CD4-positive, alpha-beta T cell (primary cell): ENCODE data around the gene TMEM132C. TPM values are rescaled to one million over a fixed set of nuclear protein-coding genes. Genes with fewer than 3 reads are reported as not detected.

Experiments
- ATAC-seq: fragments of 200-7000 bp; cut with Tn5 transposase; one replicate; pipeline ENCODE4 v1.10.0; 2022; ENCODE audit warnings: mild to moderate bottlenecking; ENCODE audit not compliant: poor library complexity
- CTCF ChIA-PET: fragments of 350-600 bp; sonication (Branson Sonifier 250); formaldehyde crosslinking; loops from one replicate; lab custom pipeline; 2021; ENCODE audit warnings: antibody characterized with exemption, inconsistent platforms; lab: Charles Lee
- POLR2A ChIA-PET: fragments of 350-600 bp; sonication (Branson Sonifier 250); formaldehyde crosslinking; loops from one replicate; lab custom pipeline; 2021; ENCODE audit warnings: antibody characterized with exemption, inconsistent platforms; lab: Charles Lee
- DNase-seq, 14 experiments: peaks; one replicate each; pipeline ENCODE4 v3.0.0-alpha.2; 2013 to 2020; ENCODE audit warnings: mixed read lengths in 2 of 14
- H3K27ac ChIP-seq, 2 donors: one replicate each; pipeline versions ENCODE4 v1.5.1 to v1.7.0; 2013; ENCODE audit warnings: low read length in 2 of 2, low read depth in 1 of 2, mild to moderate bottlenecking in 1 of 2
- H3K27me3 ChIP-seq, 2 experiments: 1 replicate in 1 of 2; 2 replicates in 1 of 2; pipeline versions ENCODE4 v1.6.1 to v1.7.0; 2013; ENCODE audit warnings: low read length in 2 of 2, control low read depth in 1 of 2, mild to moderate bottlenecking in 1 of 2, moderate library complexity in 1 of 2; ENCODE audit not compliant: insufficient read depth in 2 of 2, control insufficient read depth in 1 of 2
- H3K36me3 ChIP-seq: one replicate; pipeline ENCODE4 v1.6.1; 2013; ENCODE audit warnings: low read length, control low read depth; ENCODE audit not compliant: insufficient read depth
- H3K4me1 ChIP-seq: one replicate; pipeline ENCODE4 v1.6.1; 2013; ENCODE audit warnings: low read length, control low read depth; ENCODE audit not compliant: insufficient read depth
- H3K4me3 ChIP-seq: one replicate; pipeline ENCODE4 v1.5.1; 2013; ENCODE audit warnings: mild to moderate bottlenecking, low read length, moderate library complexity
- H3K9me3 ChIP-seq, 2 experiments: 1 replicate in 1 of 2; 2 replicates in 1 of 2; pipeline versions ENCODE4 v1.6.1 to v1.7.0; 2013; ENCODE audit warnings: low read length in 2 of 2, mild to moderate bottlenecking in 2 of 2, control low read depth in 1 of 2, moderate library complexity in 1 of 2; ENCODE audit not compliant: control insufficient read depth in 1 of 2, insufficient read depth in 1 of 2
- H3K27ac Mint-ChIP-seq: one replicate; pipeline ENCODE4 v1.8.0; 2020; ENCODE audit warnings: mixed read lengths
- H3K27me3 Mint-ChIP-seq: one replicate; pipeline ENCODE4 v1.8.0; 2021; ENCODE audit warnings: mixed read lengths
- H3K36me3 Mint-ChIP-seq: one replicate; pipeline ENCODE4 v1.8.0; 2021; ENCODE audit warnings: low read depth, mixed read lengths
- H3K4me1 Mint-ChIP-seq: one replicate; pipeline ENCODE4 v1.8.0; 2021; ENCODE audit warnings: low read depth, mixed read lengths
- H3K4me3 Mint-ChIP-seq: one replicate; pipeline ENCODE4 v1.8.0; 2020; ENCODE audit warnings: mild to moderate bottlenecking, mixed read lengths
- H3K9me3 Mint-ChIP-seq: one replicate; pipeline ENCODE4 v1.8.0; 2020; ENCODE audit warnings: mixed read lengths
- intact Hi-C, 2 experiments: fragments of 100-400 bp; cut with DNase I in 1 of 2; cut with micrococcal nuclease in 1 of 2; formaldehyde crosslinking; loops; one replicate each; pipeline versions ENCODE4 v1.15.1 to v1.9.0; 2023 to 2025; cut with DNase I, micrococcal nuclease
- total RNA-seq, 174 experiments: library from RNA in 2 of 174; stranded (reverse) in 2 of 174; gene quantifications; one replicate each; pipeline ENCODE4 v1.2.3 and lab custom pipeline; 2021 to 2026
- TF ChIP-seq, protein P1 (sequence below): fragments of 200-600 bp; IDR thresholded peaks from one replicate; pipeline ENCODE4 v1.8.0; 2022; ENCODE audit warnings: antibody characterized with exemption, mild to moderate bottlenecking

Gene TMEM132C
- total RNA-seq, 2 experiments from 2014 or later, result not detected

DNA sequence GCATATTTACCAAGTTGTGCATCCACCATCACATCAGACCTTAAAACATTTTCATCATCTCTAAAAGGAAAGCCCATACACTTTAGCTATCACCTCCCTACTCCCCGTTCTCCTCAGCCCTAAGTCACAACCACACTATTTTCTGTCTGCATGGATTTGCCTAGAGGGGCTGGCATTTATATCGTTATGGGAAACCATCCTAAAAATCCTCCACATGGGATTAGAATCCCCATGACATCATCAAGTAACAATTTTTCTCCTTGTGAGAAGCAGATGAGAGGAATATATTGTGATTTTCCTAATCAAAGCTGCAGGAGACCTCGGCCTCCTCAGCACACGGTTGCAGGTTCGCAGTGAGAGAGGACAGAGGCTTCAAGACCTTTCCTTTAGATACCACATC lies 442.7 kb downstream of the TMEM132C start:
- ATAC-seq (no peak), DNase-seq (no peak)
- H3K27me3 ChIP-seq, result no peaks in the 10 kb centered on the region
- peaks cover 0 to 18% of the 10 kb centered on the region in 2 experiments for H3K9me3 ChIP-seq
- no peaks in the 10 kb centered on the region for H3K36me3 Mint-ChIP-seq
- ChIA-PET POLR2A (no interaction called here), CTCF (no interaction called here)
- H3K4me3 ChIP-seq, result no peak overlapping the region
- no peak overlapping the region for H3K27ac ChIP-seq
- H3K27ac Mint-ChIP-seq, result no peak overlapping the region
- H3K4me3 Mint-ChIP-seq, result no peak overlapping the region
- intact Hi-C loops, result no loop called here
- TF ChIP-seq, protein P1, sequence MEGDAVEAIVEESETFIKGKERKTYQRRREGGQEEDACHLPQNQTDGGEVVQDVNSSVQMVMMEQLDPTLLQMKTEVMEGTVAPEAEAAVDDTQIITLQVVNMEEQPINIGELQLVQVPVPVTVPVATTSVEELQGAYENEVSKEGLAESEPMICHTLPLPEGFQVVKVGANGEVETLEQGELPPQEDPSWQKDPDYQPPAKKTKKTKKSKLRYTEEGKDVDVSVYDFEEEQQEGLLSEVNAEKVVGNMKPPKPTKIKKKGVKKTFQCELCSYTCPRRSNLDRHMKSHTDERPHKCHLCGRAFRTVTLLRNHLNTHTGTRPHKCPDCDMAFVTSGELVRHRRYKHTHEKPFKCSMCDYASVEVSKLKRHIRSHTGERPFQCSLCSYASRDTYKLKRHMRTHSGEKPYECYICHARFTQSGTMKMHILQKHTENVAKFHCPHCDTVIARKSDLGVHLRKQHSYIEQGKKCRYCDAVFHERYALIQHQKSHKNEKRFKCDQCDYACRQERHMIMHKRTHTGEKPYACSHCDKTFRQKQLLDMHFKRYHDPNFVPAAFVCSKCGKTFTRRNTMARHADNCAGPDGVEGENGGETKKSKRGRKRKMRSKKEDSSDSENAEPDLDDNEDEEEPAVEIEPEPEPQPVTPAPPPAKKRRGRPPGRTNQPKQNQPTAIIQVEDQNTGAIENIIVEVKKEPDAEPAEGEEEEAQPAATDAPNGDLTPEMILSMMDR, result no peak
- H3K4me1 Mint-ChIP-seq, result no peaks in the 10 kb centered on the region
- H3K27me3 Mint-ChIP-seq, result no peaks in the 10 kb centered on the region
- H3K9me3 Mint-ChIP-seq, result no peaks in the 10 kb centered on the region
- no peaks in the 10 kb centered on the region for H3K4me1 ChIP-seq
- no peaks in the 10 kb centered on the region for H3K36me3 ChIP-seq

DNA sequence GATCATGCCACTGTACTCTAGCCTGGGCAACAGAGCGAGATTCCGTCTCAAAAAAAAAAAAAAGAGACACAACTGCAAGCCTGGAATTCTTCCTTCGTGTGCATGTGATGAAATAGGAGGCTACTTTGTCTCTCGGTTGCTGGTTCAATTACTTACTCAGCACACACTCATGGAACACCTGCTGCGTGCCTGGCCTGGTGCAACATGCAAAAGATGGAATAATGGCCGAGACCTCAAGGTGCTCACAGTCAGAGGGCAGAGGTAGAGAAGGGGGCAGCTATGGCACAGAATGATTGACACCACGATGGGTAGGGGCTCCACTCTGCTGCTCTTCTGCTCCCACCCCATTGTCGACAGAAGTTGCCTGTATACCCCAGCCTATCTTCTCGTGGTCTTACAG lies 444.5 kb downstream of the TMEM132C start:
- TF ChIP-seq, protein P1, result no peak

DNA sequence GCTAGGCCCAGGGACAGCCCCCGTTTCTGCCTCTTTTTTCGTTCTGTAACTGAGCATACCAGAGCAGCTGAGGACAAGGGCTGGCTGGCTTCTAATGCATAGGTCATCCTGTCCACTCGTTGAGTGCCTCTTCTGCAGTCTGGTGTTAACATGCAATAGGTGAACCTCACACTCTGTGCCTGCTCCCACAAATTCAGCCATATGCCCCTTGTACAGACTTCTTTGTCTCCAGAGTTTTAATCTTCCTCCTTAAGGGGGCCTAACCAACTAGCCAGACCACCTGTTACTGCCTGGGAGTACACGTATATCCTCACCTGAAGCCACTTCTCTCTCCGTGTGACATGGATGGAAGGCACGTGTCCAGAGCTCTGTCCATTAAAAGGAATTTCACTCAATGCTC lies 445.7 kb downstream of the TMEM132C start:
- H3K9me3 Mint-ChIP-seq, result peaks cover 5% of the 10 kb centered on the region
- POLR2A ChIA-PET, result no interaction called here
- no peaks in the 10 kb centered on the region for H3K4me1 Mint-ChIP-seq
- intact Hi-C loops, result no loop called here
- no peaks in the 10 kb centered on the region for H3K27me3 ChIP-seq
- CTCF ChIA-PET, result no interaction called here
- TF ChIP-seq, protein P1, result no peak
- H3K4me3 ChIP-seq, result no peak overlapping the region
- H3K27ac Mint-ChIP-seq, result no peak overlapping the region
- ATAC-seq, result no peak
- no peak overlapping the region for H3K4me3 Mint-ChIP-seq
- H3K9me3 ChIP-seq, result peaks cover 0 to 4% of the 10 kb centered on the region in 2 experiments
- H3K36me3 Mint-ChIP-seq, result no peaks in the 10 kb centered on the region
- no peaks in the 10 kb centered on the region for H3K36me3 ChIP-seq
- H3K27me3 Mint-ChIP-seq, result no peaks in the 10 kb centered on the region
- H3K4me1 ChIP-seq, result no peaks in the 10 kb centered on the region
- no peak for DNase-seq
- H3K27ac ChIP-seq, result no peak overlapping the region

More for the DNA sequence above, 444.5 kb downstream of the TMEM132C start:
- ChIA-PET CTCF (no interaction called here), POLR2A (no interaction called here)
- H3K4me1 Mint-ChIP-seq, result no peaks in the 10 kb centered on the region
- H3K27ac ChIP-seq, result no peak overlapping the region
- no peaks in the 10 kb centered on the region for H3K9me3 Mint-ChIP-seq
- H3K4me3 Mint-ChIP-seq, result no peak overlapping the region
- no peaks in the 10 kb centered on the region for H3K27me3 ChIP-seq
- H3K9me3 ChIP-seq, result peaks cover 0 to 4% of the 10 kb centered on the region in 2 experiments
- H3K4me3 ChIP-seq, result no peak overlapping the region
- ATAC-seq (no peak), DNase-seq (no peak)
- no peaks in the 10 kb centered on the region for H3K36me3 ChIP-seq
- no peaks in the 10 kb centered on the region for H3K4me1 ChIP-seq
- no peaks in the 10 kb centered on the region for H3K36me3 Mint-ChIP-seq
- no peak overlapping the region for H3K27ac Mint-ChIP-seq
- no peaks in the 10 kb centered on the region for H3K27me3 Mint-ChIP-seq
- intact Hi-C loops, result no loop called here
